Right cardiac atrium (tissue), 5 donors: ENCODE results near the gene RPA3. TPM values are rescaled to one million over a fixed set of nuclear protein-coding genes. Genes with fewer than 3 reads are reported as not detected.

Experiments used
- ATAC-seq, 2 donors: fragments of 200-7000 bp; cut with Tn5 transposase; one replicate each; pipeline versions ENCODE4 v1.8.0 to v1.9.1; 2020; ENCODE audit warnings: moderate library complexity in 2 of 2, mild to moderate bottlenecking in 1 of 2
- DNase-seq, 3 donors: peaks; one replicate each; pipeline ENCODE4 v3.0.0-alpha.2; 2020
- H3K27ac ChIP-seq: one replicate; pipeline ENCODE4 v1.5.1; 2013; ENCODE audit warnings: mild to moderate bottlenecking, low read length, control low read depth, moderate library complexity
- H3K27me3 ChIP-seq: one replicate; pipeline ENCODE4 v1.6.1; 2013; ENCODE audit not compliant: control insufficient read depth, insufficient read depth
- H3K4me1 ChIP-seq: one replicate; pipeline ENCODE4 v1.6.1; 2013; ENCODE audit warnings: low read length; ENCODE audit not compliant: control insufficient read depth, insufficient read depth
- H3K4me3 ChIP-seq: one replicate; pipeline ENCODE4 v1.5.1; 2013; ENCODE audit warnings: low read length, control low read depth
- H3K9me3 ChIP-seq: one replicate; pipeline ENCODE4 v1.6.1; 2013; ENCODE audit warnings: low read length; ENCODE audit not compliant: control insufficient read depth
- WGBS: extraction: QIAGEN DNeasy Blood & Tissue Kit; methylation state at CpG from one replicate; pipeline ENCODE4 v1.1.7; 2013; 5-methylcytosine and 5-hydroxymethylcytosine counted together
- intact Hi-C, 4 donors: fragments of 100-400 bp; cut with DNase I; formaldehyde crosslinking; loops; one replicate each; pipeline versions ENCODE4 v1.11.0 to v1.14.0; 2022 to 2023
- polyA plus RNA-seq: library from polyadenylated mRNA; stranded (reverse); fragments of 200-250 nt; gene quantifications from one replicate; pipeline ENCODE4 v1.2.3, GENCODE V29; 2013
- total RNA-seq, 4 donors: library from RNA; stranded (reverse); fragmentation: NEBNext Ultra II Directional; extraction: Animal tissue kit (Norgen Biotek cat#: 25700); gene quantifications; one replicate each; pipeline ENCODE4 v1.2.1, GENCODE V29; 2021
- donor health status: healthy with polysubstance abuse.
- donor health status: DM: no; HTN: yes; CAD: no.
- donor health status: DM: no; HTN: no; CAD: no.
- donor health status: DM: no; HTN: yes; CAD: no; lungs with severe emphysema.
- donor health status: DM: yes; HTN: yes; CAD: no.

Gene RPA3
- total and polyA plus RNA-seq, 5 donors = 17.6 to 27.4 (median 22.8) TPM

DNA sequence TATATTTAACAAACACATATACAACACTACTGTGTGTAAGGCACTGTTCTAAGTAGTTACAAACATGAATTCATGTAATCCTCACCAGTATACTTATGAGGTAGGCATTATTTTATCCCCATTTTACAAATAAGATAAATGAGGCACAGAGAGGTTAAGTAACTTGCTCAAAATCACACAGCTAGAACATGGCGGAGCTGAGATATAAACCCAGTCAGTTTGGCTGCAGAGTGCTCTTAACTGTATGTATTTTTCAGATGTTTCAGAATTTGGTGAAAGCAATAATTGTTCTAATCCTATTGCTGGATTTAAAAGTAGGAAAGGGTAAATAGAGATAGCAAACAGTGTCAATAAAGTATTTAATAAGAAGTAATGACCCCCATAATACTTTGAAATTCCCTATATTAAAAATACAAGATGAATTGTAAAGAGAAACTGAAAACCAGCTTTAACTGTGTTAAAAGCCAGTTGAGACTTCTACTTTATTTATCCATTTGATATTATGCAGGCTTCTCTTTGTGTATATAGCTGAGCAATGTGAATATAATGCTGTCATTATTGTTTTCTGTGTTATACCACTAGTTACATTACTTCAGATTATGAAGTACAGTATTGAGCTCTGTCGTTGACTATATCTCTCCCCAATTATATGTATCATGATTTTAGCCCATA is 32.3 kb upstream of the RPA3 start:
- intact Hi-C loops = no loop called here
- H3K27ac ChIP-seq = no peak overlapping the region
- no peak for ATAC-seq
- WGBS = 77% methylated on average over 2 of the region's 2 CpGs
- no peak overlapping the region for H3K4me3 ChIP-seq
- H3K27me3 ChIP-seq = no peaks in the 10 kb centered on the region
- H3K9me3 ChIP-seq = no peaks in the 10 kb centered on the region
- peaks cover 5% of the 10 kb centered on the region for H3K4me1 ChIP-seq
- DNase-seq = no peak

DNA sequence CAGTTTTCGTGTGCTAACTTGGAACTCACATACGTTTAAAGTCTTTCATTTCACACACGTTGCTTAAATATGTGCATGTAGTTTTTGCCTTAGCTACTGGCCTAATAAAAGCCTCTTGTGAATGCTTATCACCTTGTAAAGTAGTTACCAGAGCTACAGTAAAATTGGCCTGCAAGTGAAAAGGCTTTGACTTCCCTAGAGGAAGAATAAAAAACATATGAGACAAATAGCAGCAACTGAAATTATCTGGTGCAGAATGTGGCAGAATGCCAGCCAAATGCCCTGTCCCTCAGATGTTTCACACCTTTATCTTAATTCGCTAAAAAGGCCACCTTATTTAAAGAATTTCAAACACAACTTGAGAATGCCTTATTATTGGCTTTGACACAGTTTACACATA is 28.1 kb upstream of the RPA3 start:
- Histone ChIP-seq H3K27me3 (no peaks in the 10 kb centered on the region), H3K27ac (no peak overlapping the region), H3K4me1 (peaks cover 5% of the 10 kb centered on the region), H3K9me3 (no peaks in the 10 kb centered on the region), H3K4me3 (no peak overlapping the region)
- no peak for DNase-seq
- WGBS = 28% methylated on average over 4 of the region's 4 CpGs
- intact Hi-C loops = no loop called here
- peak; percentile 16 to 41 for ATAC-seq

DNA sequence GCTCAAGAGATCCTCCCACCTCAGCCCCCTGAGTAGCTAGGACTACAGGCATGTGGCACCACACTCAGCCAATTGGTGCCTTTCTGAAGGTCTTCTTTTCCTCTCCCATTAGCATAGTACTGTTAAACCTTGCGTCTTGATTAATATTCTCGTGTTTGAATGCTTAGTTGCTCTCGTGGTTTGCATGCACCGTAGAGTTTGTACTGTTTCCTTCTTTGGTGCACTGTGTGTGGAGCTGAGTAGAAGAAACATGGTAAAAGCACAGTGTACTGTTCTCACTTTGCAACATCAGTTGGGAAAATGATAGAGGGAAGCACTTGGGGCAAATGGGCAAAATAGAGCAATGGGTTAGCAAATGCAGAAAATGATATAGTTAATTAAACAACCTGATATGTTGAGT is 27.6 kb upstream of the RPA3 start:
- no peaks in the 10 kb centered on the region for H3K27me3 ChIP-seq
- intact Hi-C loops = no loop called here
- H3K27ac ChIP-seq = peak overlapping the region; percentile 20
- no peaks in the 10 kb centered on the region for H3K9me3 ChIP-seq
- H3K4me3 ChIP-seq = no peak overlapping the region
- WGBS = 85% methylated on average over 4 of the region's 4 CpGs
- H3K4me1 ChIP-seq = peaks cover 4% of the 10 kb centered on the region
- ATAC-seq (no peak), DNase-seq (no peak)

DNA sequence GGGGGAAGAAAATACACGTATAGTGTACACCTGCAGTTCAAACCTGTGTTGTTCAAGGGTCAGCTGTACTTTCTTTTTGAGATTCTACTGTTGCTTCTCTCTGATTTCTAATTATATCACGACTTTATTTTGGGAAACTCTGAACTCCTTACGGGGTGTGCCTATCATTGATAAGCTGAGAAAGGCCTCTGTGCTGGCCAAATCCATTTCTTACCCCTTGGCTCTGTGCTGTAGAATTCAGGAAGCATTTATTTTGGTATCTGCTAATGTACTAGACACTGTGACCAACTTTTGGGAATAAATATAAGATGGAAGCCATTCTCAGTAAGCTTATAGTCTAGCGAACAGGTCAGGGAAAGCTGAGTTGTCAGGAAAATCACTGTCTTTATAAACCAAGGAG is 26.9 kb upstream of the RPA3 start:
- intact Hi-C loops = no loop called here
- Histone ChIP-seq H3K4me3 (no peak overlapping the region), H3K9me3 (no peaks in the 10 kb centered on the region), H3K4me1 (peaks cover 4% of the 10 kb centered on the region), H3K27me3 (no peaks in the 10 kb centered on the region), H3K27ac (no peak overlapping the region)
- ATAC-seq = peak; percentile 40 to 57
- WGBS = 49% methylated on average over 4 of the region's 4 CpGs
- no peak for DNase-seq

DNA sequence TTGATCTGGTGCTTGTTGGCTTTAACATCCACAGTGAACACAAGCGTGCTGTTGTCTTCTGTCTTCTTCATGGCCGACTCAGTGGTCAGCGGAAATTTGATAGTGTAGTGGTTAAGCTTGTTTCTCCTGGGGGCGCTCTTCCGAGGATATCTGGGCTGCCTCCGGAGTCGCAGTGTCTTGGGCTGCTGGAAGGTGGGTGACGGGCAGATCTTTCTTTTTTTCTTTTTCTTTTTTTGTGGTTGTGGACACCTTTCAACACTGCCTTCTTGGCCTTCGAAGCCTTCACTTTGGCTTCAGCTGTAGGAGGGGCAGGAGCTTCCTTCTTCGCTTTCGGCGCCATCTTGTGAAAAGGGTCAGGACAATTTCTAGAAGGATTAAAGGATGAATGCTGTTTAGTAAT is 23.8 kb upstream of the RPA3 start:
- H3K4me1 ChIP-seq = peaks cover 4% of the 10 kb centered on the region
- 94% methylated on average over 12 of the region's 12 CpGs for WGBS
- no peak overlapping the region for H3K4me3 ChIP-seq
- H3K27me3 ChIP-seq = no peaks in the 10 kb centered on the region
- no peaks in the 10 kb centered on the region for H3K9me3 ChIP-seq
- intact Hi-C loops = no loop called here
- H3K27ac ChIP-seq = no peak overlapping the region
- DNase-seq (no peak), ATAC-seq (no peak)

DNA sequence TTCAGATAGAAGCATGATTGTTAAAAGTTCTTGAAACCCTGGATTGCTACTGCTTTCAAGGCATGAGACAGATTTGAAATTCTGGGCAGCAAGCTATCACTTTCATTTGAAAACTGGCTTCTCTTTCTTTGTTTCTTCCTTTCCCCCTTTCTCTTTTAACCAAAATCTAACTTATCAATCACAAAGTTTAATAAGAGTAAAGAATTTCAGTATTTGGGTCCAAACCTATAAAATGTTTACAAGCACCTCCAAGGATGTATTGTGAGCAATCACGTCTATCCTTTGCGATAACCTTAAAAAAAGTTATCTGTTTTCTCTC is 21.6 kb upstream of the RPA3 start:
- intact Hi-C loops = no loop called here
- Histone ChIP-seq H3K27me3 (no peaks in the 10 kb centered on the region), H3K4me1 (no peaks in the 10 kb centered on the region), H3K9me3 (no peaks in the 10 kb centered on the region), H3K4me3 (no peak overlapping the region), H3K27ac (no peak overlapping the region)
- DNase-seq (no peak), ATAC-seq (no peak)
- 90% methylated on average over 2 of the region's 2 CpGs for WGBS

DNA sequence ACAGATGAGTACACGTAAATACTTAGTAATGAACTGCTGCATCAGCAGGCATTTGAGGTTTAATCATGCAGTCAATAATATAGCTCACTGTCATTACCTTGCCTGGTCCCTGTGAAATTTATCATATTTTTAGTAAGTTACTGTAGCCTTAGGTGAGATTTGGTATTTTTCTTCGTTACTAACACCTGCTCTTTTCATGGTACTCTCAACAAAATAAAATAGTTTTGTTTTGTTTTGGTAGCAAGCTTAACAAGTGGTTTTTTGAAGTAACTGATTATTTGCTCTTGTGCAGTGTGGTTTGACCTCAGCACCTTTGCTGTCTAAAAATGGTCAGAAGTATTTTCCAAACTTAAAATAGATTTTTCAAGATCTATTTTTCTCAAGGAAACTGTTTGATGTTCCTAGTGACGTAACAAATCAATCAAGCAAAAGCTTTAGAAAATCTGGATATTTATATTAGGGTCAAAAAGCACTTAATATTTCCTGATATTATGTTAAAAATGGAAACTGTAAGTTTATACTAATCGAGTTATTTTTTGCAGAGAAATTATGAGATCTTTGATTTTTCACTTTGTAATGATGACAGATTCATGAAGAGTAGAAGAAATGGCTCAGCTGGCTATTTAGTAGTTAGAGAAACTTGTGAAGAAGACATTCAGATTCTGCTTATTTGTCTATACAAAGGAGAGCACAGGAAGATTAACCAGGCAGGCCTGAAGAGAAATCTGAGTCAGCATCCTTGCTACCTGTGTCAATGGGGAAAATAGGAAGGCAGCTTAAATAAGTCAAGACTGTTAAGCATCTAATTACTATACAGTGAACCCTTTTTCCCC is 21.0 kb upstream of the RPA3 start:
- WGBS = 83% methylated on average over 4 of the region's 4 CpGs
- Histone ChIP-seq H3K9me3 (no peaks in the 10 kb centered on the region), H3K27me3 (no peaks in the 10 kb centered on the region), H3K27ac (no peak overlapping the region), H3K4me1 (no peaks in the 10 kb centered on the region), H3K4me3 (no peak overlapping the region)
- DNase-seq (no peak), ATAC-seq (no peak)
- intact Hi-C loops = no loop called here

DNA sequence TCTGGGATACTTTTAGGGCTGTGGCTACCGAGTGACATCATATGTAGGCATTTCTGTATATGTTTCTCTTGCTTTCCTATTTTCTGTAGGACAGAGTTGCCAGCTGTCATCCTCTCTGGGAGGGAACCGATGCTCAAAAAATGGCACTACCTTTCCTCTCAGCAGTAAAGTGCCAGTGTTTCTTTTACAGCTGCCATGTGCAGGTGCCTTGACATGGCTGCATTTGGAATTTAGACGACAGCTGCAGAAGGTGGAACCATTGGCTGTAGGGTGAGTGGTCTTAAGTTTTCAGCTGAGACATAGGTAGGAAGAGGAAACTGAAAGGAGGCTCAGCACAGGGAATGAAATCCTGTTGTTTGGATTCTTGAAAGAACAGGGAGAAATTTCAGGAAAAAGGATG is 20.2 kb upstream of the RPA3 start:
- no peaks in the 10 kb centered on the region for H3K4me1 ChIP-seq
- no peaks in the 10 kb centered on the region for H3K9me3 ChIP-seq
- intact Hi-C loops = no loop called here
- 89% methylated on average over 3 of the region's 3 CpGs for WGBS
- H3K27ac ChIP-seq = no peak overlapping the region
- ATAC-seq (no peak), DNase-seq (no peak)
- H3K4me3 ChIP-seq = no peak overlapping the region
- H3K27me3 ChIP-seq = no peaks in the 10 kb centered on the region

DNA sequence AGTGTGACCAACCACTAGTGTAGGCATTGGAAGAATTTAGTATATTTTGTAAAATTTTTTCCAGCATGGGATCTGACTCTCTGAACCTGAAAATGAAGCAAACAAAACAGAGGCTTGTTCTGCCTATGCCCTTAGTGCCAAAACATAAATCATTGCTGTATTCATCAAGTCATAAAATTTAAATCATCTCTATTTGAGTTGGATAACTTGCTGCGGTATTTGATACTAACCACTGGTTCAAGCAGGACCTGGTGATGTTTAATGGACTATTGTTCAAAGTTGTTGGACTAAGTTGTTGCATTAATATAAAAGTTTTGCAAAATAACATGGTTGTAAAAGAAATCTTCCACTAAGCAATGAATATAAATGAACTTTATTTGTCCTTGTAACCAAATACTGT is 19.8 kb upstream of the RPA3 start:
- no peak overlapping the region for H3K27ac ChIP-seq
- H3K9me3 ChIP-seq = no peaks in the 10 kb centered on the region
- no peak overlapping the region for H3K4me3 ChIP-seq
- intact Hi-C loops = no loop called here
- no peaks in the 10 kb centered on the region for H3K4me1 ChIP-seq
- WGBS = 93% methylated on average over 1 of the region's 1 CpG
- no peaks in the 10 kb centered on the region for H3K27me3 ChIP-seq
- DNase-seq = no peak
- ATAC-seq = no peak

DNA sequence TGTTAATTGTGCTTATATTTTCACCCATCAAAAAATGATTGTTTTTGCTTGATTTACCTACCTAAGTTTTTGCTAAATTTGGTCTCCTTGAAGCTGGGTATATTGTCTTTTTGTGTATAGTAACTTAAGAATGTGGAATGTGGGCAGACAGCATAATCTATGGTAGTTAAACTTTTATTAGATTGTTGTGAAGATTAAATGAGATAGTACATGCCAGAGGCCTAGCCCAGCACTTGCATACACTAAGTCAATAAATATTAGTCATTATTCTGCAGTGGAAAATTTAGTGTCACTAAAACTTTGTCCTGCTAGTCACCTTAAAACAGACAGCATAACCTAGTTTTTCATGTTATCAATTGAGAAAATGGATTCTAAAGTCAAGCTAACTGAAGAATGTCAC is 19.3 kb upstream of the RPA3 start:
- intact Hi-C loops = no loop called here
- H3K27ac ChIP-seq = no peak overlapping the region
- no peak for DNase-seq
- no peaks in the 10 kb centered on the region for H3K4me1 ChIP-seq
- no peak overlapping the region for H3K4me3 ChIP-seq
- no peaks in the 10 kb centered on the region for H3K27me3 ChIP-seq
- ATAC-seq = no peak
- no peaks in the 10 kb centered on the region for H3K9me3 ChIP-seq

DNA sequence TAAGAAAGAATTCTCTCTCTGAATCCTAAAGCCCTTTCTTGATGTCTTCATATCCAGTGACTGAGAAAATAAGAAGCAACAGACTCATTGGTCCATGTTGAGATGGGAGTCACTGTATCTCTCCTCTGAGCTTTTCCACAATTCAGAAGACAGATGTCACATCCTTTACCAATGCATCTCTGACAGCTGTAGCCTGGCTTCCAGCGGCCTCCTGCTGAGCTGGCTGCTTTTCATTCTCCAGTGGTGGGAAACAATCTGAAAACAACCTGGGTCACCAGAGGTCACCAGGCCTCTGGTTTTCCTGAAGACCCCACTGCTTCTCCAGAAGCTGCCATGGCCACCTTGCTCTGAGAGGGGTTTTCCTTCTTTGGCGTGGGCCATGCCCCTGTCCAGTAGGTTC is 18.3 kb upstream of the RPA3 start:
- DNase-seq (no peak), ATAC-seq (no peak)
- WGBS = 96% methylated on average over 2 of the region's 2 CpGs
- intact Hi-C loops = no loop called here
- no peaks in the 10 kb centered on the region for H3K27me3 ChIP-seq
- no peak overlapping the region for H3K27ac ChIP-seq
- H3K4me1 ChIP-seq = no peaks in the 10 kb centered on the region
- no peak overlapping the region for H3K4me3 ChIP-seq
- no peaks in the 10 kb centered on the region for H3K9me3 ChIP-seq
